CD4-positive, alpha-beta T cell treated with Interleukin-15 for 1 hour (primary cell): ENCODE results near the gene SLC36A1.
"Not testable (repeated sequence)": the region's sequence is repeated elsewhere in the genome, so short reads cannot be mapped to it uniquely, and the experiment has no call there.

ENCODE experiments used
- DNase-seq: peaks from one replicate; pipeline ENCODE4 v3.0.0-alpha.2; 2020

SLC36A1 gene

GRCh38 chr5:151447174-151448037 lies at the start of gene SLC36A1:
Gene SLC36A1, plus strand, starts transcription at chr5:151447603. Its CDS starts 11,190 bp downstream, at chr5:151458793.
- DNase-seq: peak; percentile 91

GRCh38 chr5:151405334-151406160 lies 41.9 kb upstream of the SLC36A1 start:
- DNase-seq: no peak

GRCh38 chr5:151406322-151406947 lies 41.0 kb upstream of the SLC36A1 start:
- no peak for DNase-seq

GRCh38 chr5:151408591-151409230 lies 38.7 kb upstream of the SLC36A1 start:
- DNase-seq: no peak

- DNase-seq: no peak
Observed at GRCh38 chr5:151413800-151414199, 33.6 kb upstream of the SLC36A1 start.

- DNase-seq: no peak
Observed at GRCh38 chr5:151414536-151414935, 32.9 kb upstream of the SLC36A1 start.

- DNase-seq: no peak
Observed at GRCh38 chr5:151417712-151418111, 29.7 kb upstream of the SLC36A1 start.

- DNase-seq: no peak
Observed at GRCh38 chr5:151420127-151420526, 27.3 kb upstream of the SLC36A1 start.

GRCh38 chr5:151424892-151425523 lies 22.4 kb upstream of the SLC36A1 start:
- no peak for DNase-seq

GRCh38 chr5:151426347-151426746 lies 21.1 kb upstream of the SLC36A1 start:
- not testable (repeated sequence) for DNase-seq

GRCh38 chr5:151427258-151427657 lies 20.1 kb upstream of the SLC36A1 start:
- DNase-seq: peak; percentile 30

GRCh38 chr5:151430731-151431130 lies 16.7 kb upstream of the SLC36A1 start:
- DNase-seq: no peak

GRCh38 chr5:151431666-151432065 lies 15.7 kb upstream of the SLC36A1 start:
- no peak for DNase-seq

- DNase-seq: no peak
Observed at GRCh38 chr5:151432210-151432609, 15.2 kb upstream of the SLC36A1 start.

GRCh38 chr5:151434570-151435237 lies 12.7 kb upstream of the SLC36A1 start:
- DNase-seq: no peak

GRCh38 chr5:151448038-151448985 lies 909 bp downstream of the SLC36A1 start:
- DNase-seq: no peak

- DNase-seq: no peak
Observed at GRCh38 chr5:151449297-151449696, 1.9 kb downstream of the SLC36A1 start.

GRCh38 chr5:151449839-151450238 lies 2.4 kb downstream of the SLC36A1 start:
- DNase-seq: no peak

GRCh38 chr5:151450605-151451004 lies 3.2 kb downstream of the SLC36A1 start:
- no peak for DNase-seq
